Measurements from ENCODE around the gene TNIK.

Gene TNIK

DNA sequence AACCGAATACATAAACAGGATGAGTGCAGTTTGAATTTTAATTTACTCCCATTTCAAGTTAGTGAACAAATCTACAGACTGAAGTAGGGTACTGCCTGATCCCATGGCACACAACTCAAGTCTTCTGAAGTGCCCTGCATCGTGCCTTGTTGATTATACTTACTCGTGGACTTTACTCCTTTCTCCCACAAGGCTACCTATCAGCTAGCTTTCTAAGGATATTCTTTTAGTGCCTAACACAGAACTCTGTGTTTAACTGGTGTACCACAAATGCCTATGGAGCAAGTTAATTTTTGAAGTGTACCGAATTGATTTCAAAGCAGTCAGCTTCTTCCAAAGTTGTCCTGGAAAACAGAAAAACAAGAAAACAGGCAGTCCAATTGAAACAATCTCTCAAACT is 119.8 kb downstream of the TNIK start:
- no peak for DNase-seq (ENCODE audit: low spot score)
- Histone ChIP-seq H3K4me3 (no peak overlapping the region), H3K27ac (no peak overlapping the region)
- no peak for TF ChIP-seq CTCF (IDR thresholded peaks at IDR 0.05)

GRCh38 chr3:171339598-171339997 is 120.6 kb downstream of the TNIK start:
- no peak overlapping the region for H3K27ac ChIP-seq
- DNase-seq (ENCODE audit: low spot score), result no peak
- H3K4me3 ChIP-seq, result no peak overlapping the region
- TF ChIP-seq CTCF (IDR thresholded peaks at IDR 0.05), result no peak

DNA sequence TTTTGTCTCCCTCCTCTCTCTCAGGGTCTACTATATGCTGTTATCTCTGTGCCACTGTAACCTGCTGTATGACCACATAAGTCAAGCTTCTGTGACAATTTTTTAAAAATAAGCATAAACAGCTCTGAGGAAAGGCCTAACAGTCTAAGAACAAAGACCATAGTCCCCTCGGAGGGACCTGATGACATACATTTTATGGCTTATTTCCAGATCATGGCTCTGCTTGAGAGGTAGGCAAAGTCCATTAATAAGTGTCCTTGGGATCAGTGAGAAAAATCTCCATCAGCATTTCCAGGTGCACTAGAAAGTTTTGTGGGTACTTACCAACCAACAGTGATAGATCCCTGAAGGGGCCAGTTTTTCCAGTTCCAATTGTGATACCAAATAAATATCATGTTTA is 123.8 kb downstream of the TNIK start:
- no peak for TF ChIP-seq CTCF (IDR thresholded peaks at IDR 0.05)
- Histone ChIP-seq H3K4me3 (no peak overlapping the region), H3K27ac (no peak overlapping the region)
- no peak for DNase-seq (ENCODE audit: low spot score)

DNA sequence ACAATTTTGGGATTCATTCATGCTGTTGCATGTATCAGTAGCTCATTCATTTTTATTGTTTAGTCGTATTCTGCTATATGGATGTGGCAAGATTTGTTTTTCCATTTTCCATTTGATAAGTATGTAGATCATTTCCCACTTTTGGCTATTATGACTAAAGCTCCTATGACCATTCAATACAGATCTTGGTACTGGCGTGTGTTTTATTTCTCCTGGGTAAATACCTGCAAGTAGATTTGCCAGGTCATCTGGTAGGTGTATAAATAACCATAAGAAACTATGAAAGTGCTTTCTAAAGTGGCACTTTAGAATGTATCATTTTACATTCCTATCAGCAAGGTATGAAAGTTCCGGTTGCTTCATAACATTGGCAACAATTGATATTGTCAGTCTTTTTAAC is 124.6 kb downstream of the TNIK start:
- no peak overlapping the region for H3K27ac ChIP-seq
- no peak for TF ChIP-seq CTCF (IDR thresholded peaks at IDR 0.05)
- no peak for DNase-seq (ENCODE audit: low spot score)
- H3K4me3 ChIP-seq, result no peak overlapping the region

GRCh38 chr3:171334465-171334811 is 125.8 kb downstream of the TNIK start:
- no peak for TF ChIP-seq CTCF (IDR thresholded peaks at IDR 0.05)
- DNase-seq (ENCODE audit: low spot score), result no peak
- Histone ChIP-seq H3K4me3 (no peak overlapping the region), H3K27ac (peak overlapping the region; percentile 60 to 67)

DNA sequence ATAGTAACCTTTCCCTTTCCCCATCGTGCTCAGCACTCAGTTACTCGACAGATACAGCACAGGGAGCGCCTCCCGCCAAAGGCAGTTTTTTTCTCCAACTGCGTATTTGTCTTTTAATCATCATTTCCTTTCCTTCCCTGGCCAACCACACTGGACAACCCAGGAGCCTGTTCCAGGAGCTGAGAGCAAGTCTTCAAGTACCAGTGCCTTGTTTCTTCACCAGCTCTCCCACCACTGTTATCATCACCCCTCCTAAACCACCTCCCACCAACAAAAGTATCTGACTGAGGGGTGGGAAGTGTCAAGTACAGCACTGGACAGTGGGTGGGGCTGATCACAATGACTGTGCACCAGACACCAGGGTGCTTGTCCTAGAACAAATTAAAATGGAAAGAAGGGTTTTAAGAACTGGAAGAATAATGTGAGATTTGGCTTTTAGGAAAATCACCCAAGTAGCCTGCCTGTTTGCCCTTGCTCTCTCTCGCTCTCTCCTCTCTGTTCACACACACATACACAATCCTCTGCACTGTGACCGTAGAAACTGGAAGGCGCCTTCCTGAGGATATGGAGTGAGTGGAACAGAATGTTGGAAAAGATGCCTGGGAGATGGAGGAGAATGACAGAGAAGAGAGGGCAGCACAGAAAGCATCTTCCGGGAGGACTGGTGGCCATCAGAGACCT is 126.3 kb downstream of the TNIK start:
- Histone ChIP-seq H3K27ac (peak overlapping the region; percentile 60 to 67), H3K4me3 (no peak overlapping the region)
- DNase-seq (ENCODE audit: low spot score), result no peak
- no peak for TF ChIP-seq CTCF (IDR thresholded peaks at IDR 0.05)

DNA sequence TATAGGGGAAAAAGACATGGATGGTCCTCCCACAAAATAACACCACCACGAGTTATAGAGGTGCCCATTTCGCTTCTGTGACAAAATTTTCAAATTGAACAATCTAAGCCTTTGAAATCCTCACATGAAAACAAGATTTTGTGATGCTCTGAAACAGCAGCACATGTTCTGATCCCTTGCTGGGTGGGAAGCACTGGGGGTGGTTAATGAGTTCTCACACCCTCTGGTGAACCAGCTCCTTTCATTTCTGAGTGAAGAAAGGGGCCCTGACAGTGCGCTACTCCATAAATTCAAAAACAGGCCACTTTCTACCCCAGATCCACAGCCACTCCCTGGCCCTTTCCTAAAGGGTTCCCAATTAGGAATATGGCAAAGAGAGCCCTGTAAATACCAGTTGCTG is 129.3 kb downstream of the TNIK start:
- no peak overlapping the region for H3K4me3 ChIP-seq
- peak overlapping the region; percentile 5 to 29 for H3K27ac ChIP-seq
- DNase-seq (ENCODE audit: low spot score), result no peak
- TF ChIP-seq CTCF (IDR thresholded peaks at IDR 0.05), result no peak

All from coronary artery (tissue), 2 donors.